HG03342 (cell line): ENCODE measurements around the gene NXPE1.

Experiments used
- ATAC-seq: cut with Tn5 transposase; IDR thresholded peaks from one replicate; pipeline ENCODE4 v1.9.1; 2021; ENCODE audit warnings: mild to moderate bottlenecking, moderate library complexity; ENCODE audit not compliant: unreplicated experiment

Gene NXPE1

DNA sequence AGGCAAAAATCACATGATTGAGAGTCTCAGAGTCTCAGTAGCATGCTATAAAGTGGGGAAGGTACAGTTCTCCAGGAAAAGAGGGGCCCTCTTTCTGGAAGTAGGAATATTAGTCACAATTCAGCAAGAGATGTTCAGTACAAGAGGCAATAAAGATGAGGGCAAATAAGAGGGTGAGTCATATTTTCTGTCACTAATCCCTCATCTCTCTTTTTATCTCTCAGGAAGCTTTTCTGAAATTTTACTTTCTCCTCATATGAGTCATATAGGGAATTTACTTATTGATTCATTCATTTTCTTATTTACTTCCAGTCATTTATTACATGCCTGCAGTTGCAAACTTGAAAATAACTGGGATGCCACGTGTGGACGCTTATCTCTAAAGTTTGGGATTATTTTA, 3.4 kb upstream of the NXPE1 start:
- no peak for ATAC-seq

DNA sequence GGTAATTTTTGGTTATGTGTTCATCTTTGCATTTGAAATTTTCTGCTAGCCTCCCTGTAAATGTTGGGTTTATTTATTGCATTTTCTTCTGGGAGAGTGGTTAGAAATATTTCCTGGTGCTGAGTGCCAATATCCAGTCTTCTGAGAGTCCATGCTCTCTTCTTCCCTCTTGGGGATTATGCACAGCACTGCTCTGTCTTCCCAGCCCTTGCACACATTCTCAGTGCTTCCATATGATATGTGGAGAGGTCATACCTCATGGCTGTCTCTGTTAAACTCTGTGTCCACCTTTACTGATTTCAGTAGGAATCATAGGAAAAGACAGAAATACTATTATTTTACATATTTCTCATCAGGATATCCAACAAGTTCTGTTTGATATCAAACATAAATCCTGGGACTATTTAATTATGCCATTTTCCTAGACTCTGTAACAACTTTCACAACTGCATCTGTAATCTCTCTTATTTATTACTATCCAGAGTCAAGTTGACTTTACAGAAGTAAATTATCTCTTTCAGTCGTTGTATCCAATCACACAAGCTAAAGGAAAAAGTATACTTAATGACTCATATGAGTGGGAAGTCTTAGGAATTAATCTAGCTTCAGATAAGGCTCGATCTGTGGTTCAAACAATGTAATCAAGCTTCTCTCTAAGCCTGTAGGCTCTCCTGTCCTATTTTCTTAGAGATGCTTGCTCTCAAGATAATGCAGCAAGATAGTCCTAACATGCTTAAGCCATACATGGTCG, 2.7 kb upstream of the NXPE1 start:
- ATAC-seq = no peak

DNA sequence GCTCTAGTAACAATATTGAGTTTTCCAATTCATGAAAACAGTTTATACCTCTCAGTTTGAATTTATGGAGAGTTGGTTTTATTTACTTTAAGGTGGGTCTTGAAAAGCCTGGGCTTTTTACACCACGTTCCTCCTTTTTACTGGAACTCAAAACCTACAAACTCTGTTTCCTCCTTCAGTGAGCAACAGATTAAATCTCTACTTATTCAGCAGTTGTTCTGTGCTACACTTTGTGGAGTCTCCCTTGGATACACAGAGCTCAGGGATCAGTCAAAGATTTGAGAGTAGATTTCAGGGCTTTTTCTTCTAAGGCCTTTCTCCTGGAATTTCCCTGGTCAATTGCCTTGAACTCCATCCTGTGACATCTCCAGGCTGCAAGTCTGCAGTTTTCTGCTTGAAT, 3.5 kb downstream of the NXPE1 start:
- ATAC-seq = no peak

DNA sequence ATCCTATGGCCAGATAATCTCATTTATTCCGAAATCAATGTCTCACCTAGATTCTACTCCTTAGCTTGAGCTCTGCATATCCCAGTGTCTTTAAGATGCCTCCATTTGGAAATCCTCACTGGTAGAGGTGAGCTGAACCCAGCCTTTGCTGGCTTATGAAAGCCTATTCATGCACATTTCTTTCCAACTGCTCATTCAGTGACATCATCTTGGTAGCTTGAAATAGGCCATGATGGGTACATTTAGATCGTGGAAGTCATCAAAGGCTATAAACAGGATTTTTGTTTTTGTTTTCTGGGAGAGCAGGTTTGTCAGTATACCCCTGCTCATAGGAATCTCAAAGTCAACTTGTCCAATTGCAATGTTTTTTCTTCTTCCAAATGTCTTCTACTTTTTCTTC, 6.0 kb downstream of the NXPE1 start:
- no peak for ATAC-seq

DNA sequence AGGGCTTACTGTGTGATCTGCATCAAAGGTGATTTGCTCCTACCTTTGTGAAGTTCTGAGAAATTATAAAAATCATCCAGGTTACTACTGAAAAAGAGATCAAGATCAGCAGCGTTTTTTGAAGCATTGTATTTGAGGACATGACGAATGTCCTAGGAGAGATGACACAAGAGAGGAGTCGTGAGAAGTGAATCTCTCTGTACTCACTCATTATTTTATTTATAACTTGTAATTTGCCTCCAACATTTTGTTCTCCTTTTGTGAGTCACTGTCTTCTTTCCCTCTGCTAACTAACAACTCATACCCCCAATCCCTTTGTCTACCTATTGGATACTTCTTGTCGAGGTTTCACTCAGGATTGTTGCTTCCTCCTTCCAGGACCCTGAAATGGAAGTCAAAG, 8.6 kb downstream of the NXPE1 start:
- ATAC-seq = no peak

DNA sequence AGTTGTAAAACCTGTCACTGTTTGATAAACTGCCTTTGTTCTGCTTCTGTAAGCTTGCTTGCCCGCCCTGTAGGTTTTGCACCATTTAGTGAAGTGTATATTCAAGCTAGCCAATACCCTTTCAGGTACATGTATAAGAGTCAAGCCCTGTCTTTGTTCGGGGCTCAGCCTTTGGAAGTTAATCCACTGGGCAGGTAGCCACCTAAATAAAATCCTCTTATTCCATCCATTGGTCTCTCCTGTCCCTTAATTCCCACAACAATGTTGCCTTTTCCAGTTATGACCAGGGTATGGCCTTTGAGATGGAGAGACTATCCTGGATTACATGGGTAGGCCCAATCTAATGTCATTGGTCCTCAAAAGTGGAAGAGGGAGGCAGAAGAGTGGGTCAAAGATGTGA, 34.0 kb downstream of the NXPE1 start:
- ATAC-seq = no peak

DNA sequence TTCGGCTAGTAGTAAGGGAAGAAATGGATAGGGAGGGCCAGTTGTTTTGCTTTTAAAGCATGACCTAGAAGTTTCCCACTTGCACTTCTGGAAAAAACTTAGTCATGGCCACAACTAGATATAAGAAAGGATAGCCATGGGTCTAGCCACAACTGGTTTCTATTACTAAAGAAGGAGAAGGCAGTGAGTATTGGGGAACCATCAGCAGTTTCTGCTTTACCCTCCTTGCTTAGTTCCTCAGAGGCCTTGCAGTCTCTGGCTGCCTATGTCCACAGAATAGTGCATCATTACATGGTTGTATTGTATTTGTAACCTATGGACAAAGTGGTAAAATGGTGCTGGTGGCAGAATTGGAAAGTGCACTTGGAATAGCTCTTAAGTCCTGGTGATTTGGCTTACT, 35.6 kb downstream of the NXPE1 start:
- ATAC-seq = no peak

DNA sequence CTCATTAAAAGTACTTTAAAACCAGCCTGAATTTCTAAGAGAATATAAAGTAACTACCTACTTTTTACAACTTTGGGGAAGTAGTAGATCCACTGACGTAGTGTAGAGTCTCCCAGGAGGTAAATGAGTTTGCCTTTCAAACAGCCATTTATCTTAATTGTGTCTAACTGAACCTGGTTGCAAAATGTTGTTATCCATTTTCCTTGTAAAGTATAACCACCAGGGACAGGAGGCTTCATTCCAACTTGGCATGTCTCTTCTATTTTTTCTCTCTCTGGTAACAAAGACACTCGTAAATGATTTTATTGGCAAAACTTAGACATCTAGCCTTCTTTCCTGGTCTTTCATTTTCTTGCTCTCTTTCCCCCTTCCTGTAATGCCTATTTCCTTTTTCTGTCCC, 36.9 kb downstream of the NXPE1 start:
- no peak for ATAC-seq

DNA sequence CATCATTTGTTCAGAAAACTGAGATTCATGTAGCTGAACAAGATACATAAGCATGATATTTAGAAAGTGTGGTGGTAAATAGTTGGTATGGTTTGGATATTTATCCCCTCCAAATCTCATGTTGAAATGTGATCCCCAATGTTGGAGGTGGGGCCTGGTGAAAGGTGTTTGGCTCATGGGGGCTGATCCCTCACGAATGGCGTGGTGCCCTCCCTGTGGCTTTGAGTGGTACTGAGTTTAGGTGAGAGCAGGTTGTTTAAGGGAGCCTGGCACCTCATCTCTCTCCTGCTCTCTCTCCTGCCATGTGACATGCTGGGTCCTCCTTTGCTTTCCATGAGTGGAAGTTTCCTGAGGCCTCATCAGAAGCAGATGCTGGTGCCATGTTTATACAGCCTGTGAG, 48.1 kb downstream of the NXPE1 start:
- no peak for ATAC-seq

DNA sequence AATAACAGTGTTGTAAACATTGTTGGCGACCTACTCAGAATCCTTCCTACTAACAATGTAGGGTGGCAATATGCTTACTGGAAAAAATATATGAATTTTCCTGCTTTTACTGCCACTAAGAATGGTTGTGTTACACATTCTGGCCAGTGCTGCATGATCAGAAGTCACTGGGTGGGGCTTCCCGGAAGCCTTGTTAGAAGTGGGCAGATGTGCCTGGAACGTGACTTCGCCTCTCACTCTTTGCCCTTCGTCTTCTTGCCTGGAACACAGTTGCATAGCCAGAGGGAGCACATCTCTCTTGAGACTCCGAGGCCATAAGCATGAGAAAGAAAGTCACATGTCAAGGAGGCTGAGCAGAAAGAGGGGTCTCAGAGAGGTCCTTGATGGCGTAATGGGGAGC, 48.6 kb downstream of the NXPE1 start:
- ATAC-seq = no peak

DNA sequence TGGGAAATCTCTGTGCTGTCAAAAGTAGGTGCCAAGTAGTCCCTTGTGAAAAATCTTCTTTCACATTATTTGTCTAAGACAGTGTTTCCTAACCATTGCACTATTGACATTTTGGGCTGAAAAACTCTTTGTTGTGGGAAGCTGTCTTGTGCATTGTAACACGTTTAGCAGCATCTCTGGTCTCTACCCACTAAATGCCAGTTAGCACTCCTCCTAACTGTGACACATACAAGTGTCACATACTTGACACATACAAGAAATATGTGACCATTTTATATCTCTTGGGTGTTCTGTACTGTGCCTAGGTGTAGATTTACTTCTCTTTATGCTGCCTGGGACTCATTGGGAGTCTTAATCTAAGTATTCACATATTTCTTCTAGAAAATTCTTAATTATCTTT, 57.8 kb downstream of the NXPE1 start:
- ATAC-seq = no peak

DNA sequence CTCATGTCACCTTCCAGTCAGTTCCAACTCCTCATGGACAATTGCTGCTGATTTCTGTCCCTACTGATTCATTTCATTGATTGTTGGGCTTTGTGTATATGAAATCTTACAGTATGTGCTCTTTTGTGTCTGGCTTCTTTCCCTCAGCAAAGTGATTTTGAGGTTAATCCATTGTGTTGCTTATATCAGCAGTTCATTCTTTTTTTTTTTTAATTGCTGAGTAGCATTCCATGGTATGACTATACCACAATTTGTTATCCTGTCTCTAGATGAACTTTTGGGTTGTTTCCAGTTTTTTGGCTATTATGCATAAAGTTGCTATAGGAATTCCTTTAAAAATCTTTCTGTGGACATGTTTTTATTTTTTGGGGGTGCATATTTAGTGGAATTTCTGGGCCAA, 59.9 kb downstream of the NXPE1 start:
- no peak for ATAC-seq

DNA sequence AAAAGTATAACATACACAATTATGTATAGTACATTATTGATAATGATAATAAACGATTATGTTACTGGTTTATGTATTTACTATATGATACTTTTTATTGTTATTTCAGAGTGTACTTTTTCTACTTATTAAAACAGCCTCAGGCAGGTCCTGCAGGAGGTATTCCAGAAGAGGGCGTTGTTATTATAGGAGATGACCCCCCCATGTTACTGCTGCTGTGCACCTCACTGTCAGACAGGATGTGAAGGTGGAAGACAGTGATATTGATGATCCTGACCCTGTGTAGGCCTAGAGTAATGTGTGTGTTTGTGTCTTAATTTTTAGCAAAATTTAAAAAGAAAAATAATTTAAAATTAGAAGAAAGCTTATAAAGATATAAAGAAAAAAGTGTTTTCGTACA, 62.8 kb downstream of the NXPE1 start:
- ATAC-seq = no peak

DNA sequence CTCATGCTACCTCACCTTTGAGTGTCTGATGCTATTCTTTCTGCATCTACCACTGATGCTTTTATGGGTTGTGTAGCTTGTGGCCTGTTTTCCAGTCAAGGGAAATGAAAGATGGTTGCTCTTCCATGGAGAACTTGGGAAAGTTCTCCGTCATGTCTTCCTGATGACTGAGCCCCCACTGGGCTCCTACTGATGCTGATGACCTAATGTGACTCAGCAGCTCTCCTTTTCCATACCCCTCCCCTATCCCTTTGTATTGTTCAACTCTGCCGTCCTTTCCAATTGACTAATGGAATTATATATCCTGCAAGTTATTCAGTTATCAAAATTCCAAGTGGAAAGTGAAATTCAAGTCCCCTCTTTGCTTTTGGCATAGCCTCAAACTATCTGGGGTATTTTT, 75.8 kb downstream of the NXPE1 start:
- ATAC-seq = no peak

DNA sequence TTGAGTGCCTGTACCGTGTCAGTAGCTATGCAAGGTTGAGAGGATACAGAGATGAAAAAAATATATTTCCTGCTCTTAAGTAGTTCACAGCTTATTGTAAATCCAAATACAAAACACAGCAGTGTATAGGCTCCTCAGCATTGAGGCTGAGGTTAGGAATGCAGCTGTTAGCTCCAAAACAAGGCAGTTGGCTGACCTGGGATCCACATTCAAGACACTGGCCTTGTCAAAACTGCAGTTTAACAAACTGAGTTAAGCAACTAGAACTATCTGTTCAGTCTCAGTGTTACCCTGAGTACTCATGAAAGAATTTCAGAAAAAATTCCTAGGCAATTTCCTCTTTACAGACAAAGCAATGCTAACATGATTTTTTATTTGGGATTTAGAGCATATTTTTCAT, 77.6 kb downstream of the NXPE1 start:
- no peak for ATAC-seq

DNA sequence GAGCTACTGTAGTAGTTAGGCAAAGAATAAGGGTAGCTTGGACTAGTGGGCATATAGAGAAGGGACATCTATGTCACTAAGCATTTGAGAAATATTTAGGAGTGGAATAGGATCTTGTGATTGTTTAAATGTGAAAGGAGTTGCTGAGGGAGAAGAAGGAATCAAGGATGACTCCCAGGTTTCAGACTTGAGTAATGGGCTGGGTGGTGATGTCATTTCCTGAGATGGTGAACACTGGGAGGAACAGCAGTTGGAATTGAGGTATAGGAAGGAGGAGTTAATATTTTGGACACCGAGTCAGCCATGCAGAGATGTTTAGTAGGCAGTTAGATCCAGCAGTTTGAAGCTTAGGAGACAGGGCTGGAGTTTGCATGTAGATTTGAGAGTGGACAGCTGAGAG, 80.3 kb downstream of the NXPE1 start:
- ATAC-seq = no peak

DNA sequence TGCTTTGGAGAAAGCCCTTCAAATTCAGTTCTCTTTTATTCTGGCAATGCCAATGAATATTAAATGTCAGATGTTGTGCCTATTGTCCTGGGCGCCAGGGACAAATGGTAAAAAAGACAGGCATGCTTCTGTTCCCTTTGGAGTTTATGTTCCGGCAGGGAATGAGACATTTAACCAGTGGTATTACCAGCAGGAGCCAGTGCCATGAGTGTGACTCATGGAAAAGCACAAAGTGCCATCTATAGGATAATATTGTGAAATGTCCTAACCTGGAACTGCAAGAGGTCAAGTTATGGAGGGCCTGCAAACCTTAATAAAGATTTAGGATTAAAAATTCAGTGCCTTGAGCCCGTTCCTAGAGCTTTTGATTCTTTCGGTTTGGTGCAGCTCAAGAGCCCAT, 80.9 kb downstream of the NXPE1 start:
- no peak for ATAC-seq

DNA sequence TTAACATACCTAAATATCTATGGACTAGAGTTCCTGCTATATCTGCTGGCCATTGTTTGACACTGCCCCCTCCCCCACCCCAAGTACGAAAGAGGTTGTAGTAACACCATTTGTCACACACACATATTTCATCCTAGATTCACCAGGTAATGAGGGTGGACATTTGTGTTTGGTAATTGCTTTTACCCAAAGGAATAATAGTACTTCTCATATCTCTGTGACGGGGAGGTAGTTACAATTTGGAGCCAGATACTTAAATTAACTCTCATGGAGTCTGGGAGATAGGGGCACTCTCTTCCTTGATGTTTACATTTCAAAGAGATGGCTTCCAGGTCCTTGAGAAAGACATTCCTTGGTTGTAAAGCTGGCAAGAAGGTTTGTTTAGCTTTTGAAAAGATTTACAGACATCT, 81.7 kb downstream of the NXPE1 start:
- no peak for ATAC-seq

DNA sequence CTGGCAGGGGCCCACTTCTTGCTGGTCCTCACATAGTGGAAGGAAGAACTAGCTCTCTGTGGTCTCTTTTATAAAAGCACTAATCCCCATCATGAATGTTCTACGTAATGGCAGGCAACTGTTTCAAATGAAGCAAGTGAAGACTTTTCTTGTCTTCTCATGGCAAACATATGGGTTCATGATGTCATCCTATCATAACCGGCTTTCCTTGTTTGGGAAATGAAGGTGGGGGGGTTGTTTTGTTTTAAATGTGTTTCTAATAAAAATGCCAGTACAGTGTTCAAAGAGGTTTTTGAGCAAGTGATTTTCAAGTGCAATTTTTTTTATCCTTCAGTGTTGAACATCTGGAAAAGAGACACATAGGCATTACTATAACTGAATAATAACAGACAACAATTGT, 87.0 kb downstream of the NXPE1 start:
- ATAC-seq = no peak
